ENCODE data around the gene SMCO2.

DNA sequence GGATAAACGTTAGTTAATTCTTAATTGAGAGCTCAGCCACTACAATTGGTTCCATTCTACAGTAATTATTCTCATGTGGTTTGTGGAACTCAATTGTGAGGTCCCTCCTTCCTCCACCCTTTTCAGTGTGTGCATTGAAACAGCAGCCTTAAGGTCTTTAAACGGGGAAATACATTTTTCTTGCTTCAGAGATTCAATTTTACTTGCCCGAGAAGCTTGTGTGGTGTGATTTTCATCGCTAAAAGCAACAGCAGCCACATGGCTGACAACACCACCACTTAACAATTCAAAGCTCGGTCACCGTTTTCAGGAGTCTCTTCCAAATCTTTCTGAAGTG is 76.7 kb downstream of the SMCO2 start:
- TF ChIP-seq EZH2 (IDR thresholded peaks at IDR 0.05): no peak
- no peak for TF ChIP-seq POLR2AphosphoS5 (IDR thresholded peaks at IDR 0.05; ENCODE audit: borderline replicate concordance, low read depth, low read length)
- no peak for TF ChIP-seq FOXP2 (optimal IDR thresholded peaks at IDR 0.05; ENCODE audit: control extremely low read depth, extremely low read length, insufficient read depth)

Measured in SK-N-MC (cell line).